TTC549 (cell line): ENCODE results near the gene COX10.
"Not testable (repeated sequence)": the region's sequence is repeated elsewhere in the genome, so short reads cannot be mapped to it uniquely, and the experiment has no call there.

ENCODE experiments used
- FAIRE-seq: peaks from 2 replicates; lab custom pipeline; 2012; peaks lifted over from hg19 to GRCh38; lab: Jason Lieb, UNC

The COX10 gene

DNA sequence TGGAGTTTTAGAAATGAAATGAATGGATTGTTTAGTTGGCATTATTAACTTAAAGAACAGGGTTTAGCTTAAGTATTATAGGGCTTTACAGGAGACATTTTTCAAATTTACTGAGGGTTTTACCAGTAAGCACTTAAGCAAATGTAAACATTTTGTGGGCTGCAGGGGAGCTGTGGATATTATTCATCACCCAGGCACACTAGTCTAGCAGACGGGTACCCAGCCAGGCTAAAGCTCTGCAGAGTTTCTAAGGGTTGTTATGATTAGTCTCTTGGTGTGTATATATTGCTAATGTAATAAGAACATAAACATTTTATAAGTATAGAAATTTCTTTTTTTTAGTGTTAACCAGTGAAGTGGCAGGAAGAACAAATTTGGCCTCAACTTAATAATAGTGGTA, 110.6 kb downstream of the COX10 start:
- FAIRE-seq = not testable (repeated sequence)

DNA sequence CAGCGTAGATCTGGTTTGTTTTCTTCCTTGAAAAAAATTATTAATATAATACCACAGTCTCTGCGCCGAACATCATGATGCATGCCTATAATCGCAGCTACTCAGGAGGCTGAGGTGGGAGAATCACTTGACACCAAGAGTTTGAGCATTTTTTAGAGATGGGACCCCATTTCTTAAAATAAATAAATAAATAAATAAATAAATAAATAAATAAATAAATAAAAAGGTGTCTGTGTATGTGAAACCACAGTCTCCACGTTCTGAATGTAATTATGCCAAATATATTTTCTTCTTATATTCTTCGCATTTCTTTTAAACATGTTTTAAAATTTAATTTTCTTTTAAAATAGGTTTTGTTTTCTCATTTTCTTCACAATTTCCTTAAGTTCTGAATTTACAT, 112.8 kb downstream of the COX10 start:
- FAIRE-seq = not testable (repeated sequence)

DNA sequence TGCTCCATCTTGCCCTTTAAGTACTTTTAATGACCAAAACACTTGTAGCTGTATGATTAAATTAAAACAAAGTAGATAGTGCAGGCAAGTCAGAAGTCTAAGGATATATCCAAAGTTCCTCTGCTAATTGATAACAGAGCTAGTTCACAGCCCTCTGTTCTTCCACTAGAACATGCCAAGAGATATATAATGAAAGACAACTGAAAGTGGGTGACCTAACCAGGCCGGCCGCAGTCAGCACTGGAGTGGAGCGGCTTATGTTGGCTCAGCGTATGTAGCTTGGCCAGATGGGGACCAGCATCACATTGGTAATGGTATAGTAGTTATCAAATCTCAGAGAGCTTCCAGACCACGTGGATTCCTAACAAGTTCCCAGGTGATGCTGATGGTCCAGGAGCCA, 115.2 kb downstream of the COX10 start:
- FAIRE-seq = not testable (repeated sequence)

DNA sequence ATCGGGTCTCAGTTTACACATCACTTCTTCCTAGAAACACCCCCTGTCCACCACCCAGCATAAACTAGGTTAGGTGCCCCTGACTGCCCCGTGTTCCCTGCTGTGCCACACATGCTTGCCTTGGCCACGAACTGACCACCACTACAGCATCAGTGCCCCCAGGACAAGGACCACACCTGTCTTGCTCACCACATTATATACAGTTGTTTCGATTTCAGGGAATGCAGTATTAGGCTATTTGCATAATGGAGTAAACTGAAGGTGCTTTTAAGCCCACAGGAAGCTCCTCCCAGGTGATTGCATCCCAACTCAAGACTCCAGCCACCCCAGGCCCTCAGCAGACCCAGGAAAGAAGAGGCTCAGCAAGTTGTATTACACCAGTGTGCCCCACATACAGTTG, 117.1 kb downstream of the COX10 start:
- FAIRE-seq = not testable (repeated sequence)

DNA sequence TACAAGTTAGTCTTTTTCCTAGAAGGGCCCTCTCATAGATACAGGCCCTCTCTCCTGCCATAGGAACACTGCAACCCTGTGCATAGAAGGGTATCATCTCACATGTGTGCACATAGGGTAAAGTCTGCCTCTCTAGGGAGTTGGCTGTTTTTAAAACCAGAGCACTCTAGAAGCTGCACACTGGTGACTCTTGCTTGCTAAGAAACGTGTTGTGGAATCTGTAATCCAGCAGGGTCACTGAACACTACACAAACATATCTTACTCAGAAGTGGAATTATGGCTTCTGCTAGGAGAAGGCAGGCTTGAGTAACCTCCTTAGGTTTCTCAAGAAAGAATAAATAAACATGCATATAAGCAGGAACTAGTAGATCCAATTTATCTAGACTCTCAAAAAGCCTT, 121.5 kb downstream of the COX10 start:
- FAIRE-seq = not testable (repeated sequence)

DNA sequence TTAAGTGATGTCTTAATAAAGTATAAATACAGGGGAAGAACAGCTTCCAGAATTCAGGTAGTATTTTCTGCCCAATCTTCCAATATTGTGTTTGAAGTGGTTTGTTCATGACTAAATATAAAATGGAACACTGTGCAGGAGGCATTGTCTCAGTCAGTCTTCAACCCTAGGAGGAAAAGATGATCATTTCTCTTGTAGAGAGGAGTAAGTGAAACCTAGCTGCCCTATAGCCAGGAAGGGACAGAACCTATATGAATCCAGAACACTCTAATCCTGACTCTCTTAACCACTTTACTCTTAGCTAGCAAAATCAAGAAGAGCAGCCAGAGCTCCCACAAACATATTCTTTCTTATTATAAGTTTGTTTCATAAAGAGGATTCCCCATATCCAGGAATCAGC, 122.2 kb downstream of the COX10 start:
- not testable (repeated sequence) for FAIRE-seq

DNA sequence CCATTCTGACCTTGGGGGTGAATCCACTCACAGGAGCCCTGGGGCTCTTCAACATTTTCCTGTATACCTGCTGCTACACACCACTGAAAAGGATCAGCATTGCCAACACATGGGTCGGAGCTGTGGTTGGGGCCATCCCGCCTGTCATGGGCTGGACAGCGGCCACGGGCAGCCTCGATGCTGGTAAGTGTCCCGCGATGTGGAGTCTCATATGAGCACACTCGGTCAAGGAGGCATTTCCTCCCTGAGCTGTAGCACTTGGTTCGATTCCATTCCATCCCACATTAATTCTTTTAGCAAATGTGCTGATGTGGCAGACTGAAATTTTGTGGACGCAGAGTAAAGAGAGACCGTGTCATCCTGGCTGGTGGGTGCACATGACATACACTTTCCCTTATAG, 122.7 kb downstream of the COX10 start:
- not testable (repeated sequence) for FAIRE-seq

DNA sequence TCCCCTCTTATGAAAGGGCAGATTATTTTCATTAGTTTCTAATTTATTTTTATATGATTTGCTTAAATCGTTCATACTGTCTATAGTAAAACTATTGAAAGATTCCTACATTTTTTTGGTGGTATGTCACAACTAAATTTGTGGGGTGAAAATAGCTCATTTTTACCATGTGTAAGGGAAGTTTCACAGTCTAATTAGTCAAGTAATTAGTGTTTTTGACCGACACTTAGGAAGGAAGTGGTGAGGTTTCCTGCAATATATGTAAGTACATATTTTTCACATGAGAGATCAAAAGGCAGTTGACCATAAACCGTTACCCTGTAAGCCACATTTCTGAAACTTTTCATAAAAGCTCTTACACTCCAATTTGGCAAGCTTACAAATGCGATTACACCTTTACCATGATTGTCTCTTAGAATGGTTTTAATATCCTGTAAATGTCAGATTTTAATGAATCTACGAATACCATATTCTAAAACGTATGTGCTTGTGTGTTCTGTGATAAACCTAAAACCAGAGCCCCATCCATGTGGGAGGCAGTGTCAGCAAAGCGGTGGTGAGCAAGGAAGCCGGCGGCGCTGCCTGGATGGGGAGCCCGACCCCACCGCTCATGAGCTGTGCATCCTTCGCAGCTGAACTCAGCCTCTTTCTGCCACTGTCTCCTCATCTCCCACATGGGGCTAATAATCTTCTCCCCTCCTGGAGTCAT, 123.5 kb downstream of the COX10 start:
- FAIRE-seq = not testable (repeated sequence)

DNA sequence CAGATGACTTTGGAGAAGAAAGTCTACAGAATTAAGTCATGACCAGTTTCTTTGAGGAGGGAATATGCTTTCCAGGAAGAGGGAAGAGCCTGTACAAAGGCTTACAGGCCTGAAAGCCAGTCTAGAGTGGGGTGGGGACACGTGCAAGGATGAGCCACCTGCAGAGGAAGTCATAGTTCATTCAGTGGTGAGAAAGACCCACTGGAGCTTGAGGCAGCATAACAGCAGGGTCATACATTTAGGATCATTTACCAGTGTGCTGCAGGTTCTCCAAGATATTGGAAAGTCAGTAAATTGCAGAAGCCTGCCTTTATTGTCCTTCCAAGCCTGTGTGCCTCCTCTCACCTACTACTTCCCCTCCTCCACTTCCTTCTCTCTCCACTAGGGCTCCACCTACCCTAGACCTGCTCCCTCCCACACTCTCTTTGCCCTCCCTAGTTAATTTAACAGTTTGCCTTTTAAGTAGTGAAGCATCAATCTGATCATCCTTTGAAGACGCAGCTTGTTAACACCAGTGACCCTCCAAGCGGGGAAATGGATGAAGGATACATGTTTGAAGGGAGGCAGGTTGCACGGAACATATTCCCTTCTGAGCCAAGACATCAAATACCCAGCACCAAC, 127.2 kb downstream of the COX10 start:
- FAIRE-seq = no peak

DNA sequence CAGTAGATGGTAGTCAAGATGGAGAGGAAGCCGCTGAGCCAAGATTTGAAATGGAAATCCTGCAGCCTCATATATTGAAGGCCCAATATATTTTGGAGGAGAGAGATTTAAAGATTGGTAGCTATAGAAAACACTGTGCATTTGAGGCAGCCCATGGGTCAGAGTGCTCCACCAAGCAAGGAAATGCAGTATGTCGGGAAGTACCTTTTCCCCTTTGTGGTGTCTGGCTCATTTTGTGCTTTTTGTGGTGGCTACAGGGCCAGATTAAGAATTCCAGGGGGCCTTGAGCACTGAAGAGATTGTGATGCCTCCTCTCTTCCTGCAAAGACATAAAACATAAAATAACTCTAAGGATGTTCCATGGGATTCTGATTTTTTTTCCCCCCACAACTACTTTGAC, 127.8 kb downstream of the COX10 start:
- FAIRE-seq = no peak

DNA sequence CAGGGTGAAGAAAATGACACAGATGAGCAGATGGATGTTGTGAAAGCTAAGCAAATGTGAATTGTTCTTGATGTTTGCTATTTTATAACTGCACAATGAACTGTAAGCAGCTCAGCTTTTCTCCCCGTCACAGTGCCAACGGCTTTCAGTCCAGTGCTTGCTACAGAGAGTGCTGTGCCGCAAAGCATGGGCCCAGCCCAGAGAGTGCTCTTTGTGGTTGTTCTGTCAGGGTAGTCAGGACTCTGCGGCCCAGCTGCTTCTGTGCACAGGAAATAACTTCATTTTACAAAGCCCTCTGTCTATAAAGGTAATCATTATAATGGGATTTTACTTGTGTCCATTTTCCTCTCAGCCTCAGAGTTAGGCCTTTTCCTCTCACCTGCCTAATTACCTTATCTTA, 128.3 kb downstream of the COX10 start:
- no peak for FAIRE-seq

DNA sequence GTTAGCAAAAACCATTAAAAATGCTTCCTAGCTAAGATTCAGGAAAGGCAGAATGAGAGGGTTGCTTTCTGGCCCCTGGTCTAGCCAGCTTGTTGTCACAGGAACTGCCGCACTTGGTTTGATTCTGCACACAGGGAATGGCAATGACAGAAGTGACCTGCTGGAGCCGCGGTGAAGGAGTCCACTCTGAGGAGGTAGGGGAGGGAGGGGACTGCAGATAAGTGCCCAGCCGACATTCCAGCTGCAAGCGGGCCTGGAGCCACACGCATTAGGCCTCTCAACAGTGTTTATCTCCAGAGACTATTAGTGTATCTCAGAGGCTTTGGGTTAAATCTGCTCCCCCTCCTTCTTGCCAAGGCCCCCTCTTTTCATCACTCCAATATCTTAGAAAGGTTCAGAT, 128.7 kb downstream of the COX10 start:
- no peak for FAIRE-seq

DNA sequence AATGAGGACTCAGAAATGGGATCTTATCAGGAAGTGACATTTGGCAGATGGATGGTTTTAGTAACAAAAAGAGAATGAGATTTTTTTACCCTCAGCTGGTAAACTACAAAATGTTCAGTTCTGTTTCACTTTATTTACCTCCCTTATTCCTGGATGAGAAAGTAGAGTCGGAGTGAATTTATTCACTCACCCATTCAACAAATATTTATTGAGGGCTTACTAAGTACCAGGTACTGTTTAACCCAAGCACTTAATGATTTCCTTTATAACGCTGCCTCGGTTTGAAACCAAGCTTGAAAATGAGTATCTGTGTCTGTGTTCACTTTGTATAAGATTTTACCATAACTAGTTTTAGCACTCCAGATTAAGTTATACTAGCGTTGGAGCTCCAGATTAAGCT, 129.3 kb downstream of the COX10 start:
- FAIRE-seq = no peak

DNA sequence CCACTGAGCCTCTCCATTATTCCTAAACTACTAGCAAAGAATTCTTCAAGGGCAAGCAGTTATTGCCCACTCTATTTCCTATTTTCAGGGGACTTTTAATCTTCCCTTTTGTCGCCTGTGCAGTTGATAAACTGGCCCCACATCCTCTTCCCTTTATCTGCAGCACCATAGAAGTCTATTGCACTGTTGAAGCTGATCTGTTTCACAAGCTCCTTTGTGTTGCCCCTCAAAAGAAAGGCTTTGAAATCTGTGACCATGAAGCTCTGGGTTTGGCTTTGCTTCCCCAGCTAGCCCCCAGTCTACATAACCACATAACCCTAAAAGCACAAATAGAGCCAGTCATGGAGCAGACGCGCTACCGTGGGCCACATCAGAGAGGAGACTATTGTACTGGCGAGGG, 130.3 kb downstream of the COX10 start:
- FAIRE-seq = no peak

DNA sequence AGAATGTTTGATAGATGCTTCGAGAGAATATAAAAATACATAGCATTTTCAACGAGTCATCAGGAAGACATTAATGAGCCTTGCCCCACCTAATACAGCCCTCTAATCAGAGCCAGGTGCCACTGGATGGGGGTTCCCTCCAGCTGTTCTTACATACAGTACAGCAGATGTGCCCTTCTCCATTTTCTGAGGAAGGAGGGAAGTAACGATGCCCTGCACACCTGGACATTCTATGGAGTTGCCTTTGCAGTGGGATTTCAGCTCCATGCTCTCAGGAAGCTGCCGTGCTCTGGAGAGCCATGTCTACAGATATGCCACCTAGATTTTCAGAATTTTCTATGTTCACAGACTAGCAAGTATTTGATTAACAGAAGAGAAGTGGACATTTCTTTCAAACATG, 131.1 kb downstream of the COX10 start:
- FAIRE-seq = no peak

DNA sequence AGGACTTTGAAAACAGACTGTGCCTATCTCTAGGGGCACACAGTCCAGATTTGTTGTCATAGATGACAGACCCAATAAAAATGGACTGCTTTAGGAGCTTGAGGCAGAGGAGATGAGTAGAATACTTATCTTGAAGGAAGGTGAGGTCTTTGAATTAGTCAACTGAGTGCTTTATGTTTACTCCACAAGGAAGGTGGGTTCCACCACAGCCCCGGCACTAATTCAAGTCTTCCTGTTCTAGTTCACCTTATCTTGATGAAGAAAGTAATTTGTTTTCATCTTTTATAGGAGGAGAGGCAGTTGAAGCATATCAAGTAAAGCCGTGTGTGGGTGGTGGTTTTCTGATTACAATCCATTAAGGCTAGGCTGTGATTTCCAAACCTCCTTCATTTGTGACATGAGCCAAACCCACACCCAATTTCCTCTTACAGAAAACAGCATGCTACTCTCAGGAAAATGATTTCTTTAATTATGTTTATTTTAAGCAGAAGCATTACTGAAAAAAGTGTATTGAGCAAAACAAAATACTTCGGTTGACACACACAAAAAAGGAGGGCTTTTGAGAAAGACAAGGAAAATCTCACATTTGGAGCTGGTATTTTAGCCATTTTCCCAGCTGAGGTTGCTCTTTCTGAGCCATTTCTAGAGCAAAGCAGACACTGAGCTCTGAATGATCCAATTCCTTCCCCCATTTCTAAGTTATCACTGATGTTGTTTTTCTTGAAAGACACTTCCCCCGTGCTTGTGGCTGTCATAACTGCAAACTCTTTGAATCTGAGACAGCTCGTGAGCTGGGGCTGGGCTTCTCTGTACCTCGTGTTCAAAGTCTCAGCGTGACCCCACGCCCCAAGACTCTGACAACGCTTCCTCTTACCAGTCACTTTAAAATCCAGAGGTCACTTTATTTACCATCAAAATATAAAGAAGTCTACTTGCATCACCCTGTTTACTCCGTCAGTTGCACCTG, 132.0 kb downstream of the COX10 start:
- FAIRE-seq = no peak

DNA sequence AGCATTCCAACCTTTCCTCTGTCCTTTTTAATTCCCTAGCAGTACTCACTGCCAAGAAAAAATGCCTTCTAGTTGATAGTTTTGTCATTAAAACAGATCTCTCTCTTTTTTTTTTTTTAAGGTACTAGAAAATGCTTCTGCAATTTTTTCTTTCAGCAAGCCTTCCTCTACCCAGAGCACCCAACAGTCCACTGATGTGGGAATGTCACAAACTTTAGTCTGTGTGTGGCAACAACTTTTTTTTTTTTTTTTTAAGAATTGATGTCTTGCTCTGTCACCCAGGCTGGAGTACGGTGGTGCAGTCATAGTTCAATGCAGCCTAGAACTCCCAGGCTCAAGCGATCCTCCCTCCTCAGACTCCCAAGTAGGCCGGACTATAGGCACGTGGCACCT, 132.7 kb downstream of the COX10 start:
- FAIRE-seq = no peak

DNA sequence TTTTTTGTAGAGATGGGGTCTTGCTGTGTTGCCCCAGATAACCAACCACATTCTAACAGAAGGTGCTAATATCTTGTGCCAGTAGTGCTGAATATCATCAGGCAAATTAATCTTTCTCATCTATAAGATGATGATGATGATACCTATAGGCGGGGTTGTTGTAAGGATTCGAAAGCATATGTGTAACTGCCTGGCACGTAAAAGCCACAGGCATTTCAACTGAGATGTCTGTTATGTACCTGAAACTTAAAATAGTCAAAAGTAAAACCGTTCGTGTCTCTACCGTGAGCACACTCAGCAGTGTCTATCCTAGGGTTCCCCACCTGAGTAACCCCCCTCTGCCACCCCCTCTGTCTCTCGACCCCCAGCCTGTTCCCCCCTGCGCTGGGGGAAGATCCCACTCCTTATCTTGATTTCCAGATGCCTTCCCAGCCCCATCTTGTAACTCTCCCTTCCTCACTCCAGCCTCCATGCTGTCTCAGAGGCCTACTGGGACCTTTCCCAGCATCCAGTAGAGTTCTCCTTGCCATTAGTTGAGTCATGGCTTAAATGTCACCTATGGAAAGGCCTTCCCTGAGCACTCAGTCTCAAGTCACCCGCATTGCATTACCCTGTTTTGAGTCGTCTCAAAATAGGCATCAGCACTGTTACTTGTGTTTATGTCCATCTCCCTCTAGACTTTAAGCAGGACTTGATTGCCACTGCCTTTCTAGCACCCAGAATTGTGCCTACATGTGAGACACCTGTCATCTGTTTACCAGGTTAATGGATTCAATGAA, 133.3 kb downstream of the COX10 start:
- FAIRE-seq = no peak

DNA sequence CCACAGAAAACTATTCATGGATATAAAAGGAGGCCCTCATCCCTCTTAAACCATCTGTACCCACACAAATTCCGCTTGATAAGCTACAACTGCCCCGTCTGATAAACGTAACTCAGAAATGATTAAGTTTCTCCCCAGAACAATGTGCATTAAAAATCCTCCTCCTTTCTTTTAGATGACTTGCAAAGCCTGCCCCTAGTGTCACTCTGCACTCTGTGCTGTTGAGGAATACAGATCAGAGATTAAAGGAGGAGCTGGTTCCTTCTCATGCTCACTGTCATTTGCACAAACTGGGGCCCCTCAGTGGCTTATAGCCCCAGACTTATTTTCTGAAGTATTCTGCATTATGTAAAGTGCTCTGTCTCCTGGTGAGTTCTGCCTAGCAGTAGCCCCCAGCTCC, 134.1 kb downstream of the COX10 start:
- no peak for FAIRE-seq

DNA sequence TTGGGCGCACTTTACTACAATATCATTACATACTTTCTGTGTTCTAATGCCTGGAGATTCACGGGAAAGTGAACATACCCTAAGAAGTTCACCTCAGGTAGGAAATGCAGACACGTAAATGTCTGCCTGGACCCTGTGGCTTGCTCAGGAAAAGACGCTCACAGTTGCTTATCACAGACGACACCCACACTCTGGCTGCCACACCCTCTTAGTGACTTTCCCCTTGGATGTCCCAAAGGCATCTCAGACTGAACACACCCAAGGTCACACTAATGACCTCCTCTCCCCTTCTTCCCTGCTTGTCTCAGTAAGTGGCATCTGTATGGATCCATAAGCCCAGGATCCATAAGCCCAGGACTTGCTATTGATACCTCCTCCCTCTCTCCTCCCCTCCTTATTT, 134.8 kb downstream of the COX10 start:
- no peak for FAIRE-seq

DNA sequence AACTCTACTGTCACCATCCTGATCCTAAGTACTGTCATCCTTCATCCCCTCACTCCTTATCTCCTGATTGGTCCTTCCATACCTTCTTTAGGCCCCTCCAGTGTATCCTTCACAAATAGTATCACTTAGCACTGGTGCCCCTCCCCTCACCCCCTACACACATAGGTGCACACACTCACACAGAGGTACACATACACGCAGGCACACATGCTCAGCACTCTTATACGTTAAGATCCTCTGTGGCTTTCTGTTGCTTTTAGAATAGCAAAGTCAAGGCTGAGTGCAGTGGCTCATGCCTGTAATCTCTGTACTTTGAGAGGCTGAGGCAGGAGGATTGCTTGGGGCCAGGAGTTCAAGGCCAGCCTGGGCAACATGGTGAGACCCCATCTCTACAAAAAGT, 135.2 kb downstream of the COX10 start:
- no peak for FAIRE-seq

DNA sequence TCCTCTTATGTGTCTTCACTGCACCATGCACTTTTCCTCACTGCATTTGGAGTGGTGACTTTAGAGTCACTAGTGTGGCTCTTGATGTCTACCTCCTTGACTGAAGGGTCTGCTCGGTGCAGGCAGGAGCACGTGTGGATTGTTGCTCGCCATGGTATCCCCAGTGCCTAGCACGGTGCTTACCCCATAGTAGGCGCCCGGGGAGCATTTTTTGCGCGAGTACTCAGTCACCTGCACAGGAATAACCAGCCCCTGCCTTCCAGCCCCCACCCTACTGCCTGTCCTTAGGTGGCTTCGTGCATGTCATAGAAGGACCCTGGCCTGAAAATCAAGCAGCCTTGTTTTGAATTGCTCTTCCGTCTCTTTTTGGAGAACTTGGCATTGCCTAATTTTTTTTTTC, 136.1 kb downstream of the COX10 start:
- no peak for FAIRE-seq
